Esophagus muscularis mucosa (tissue), 4 donors: ENCODE data around the gene AGTRAP. TPM values are rescaled to one million over a fixed set of nuclear protein-coding genes. Genes with fewer than 3 reads are reported as not detected.

Experiments
- DNase-seq: peaks from one replicate; pipeline ENCODE4 v3.0.0-alpha.2; 2017; ENCODE audit errors: extremely low spot score
- H3K27ac ChIP-seq, 4 donors: fragments of 200-600 bp; sonication (generic); replicated peaks in 1 of 4; 1 replicate in 3 of 4; 2 replicates in 1 of 4; pipeline ENCODE4 v1.5.1; 2016 to 2019; ENCODE audit warnings: mild to moderate bottlenecking in 1 of 4
- H3K27me3 ChIP-seq, 4 donors: fragments of 200-600 bp; sonication (generic); one replicate each; pipeline versions ENCODE4 v1.5.1 to v1.6.0; 2016 to 2019
- H3K36me3 ChIP-seq, 4 donors: fragments of 200-600 bp; sonication (generic); one replicate each; pipeline ENCODE4 v1.5.1; 2016 to 2019
- H3K4me1 ChIP-seq, 4 donors: fragments of 200-600 bp; sonication (generic); one replicate each; pipeline ENCODE4 v1.5.1; 2016 to 2019
- H3K4me3 ChIP-seq, 4 donors: fragments of 200-600 bp; sonication (generic); 1 replicate in 2 of 4; 2 replicates in 2 of 4; pipeline ENCODE4 v1.5.1; 2016 to 2019; ENCODE audit warnings: mild to moderate bottlenecking in 4 of 4, moderate library complexity in 1 of 4
- H3K9me3 ChIP-seq, 4 donors: fragments of 200-600 bp; sonication (generic); 1 replicate in 3 of 4; 2 replicates in 1 of 4; pipeline ENCODE4 v1.5.1; 2016 to 2019
- EP300 ChIP-seq: sonication (generic); formaldehyde crosslinking; IDR thresholded peaks from one replicate; pipeline ENCODE4 v1.6.1; 2017; ENCODE audit warnings: antibody characterized with exemption
- POLR2A ChIP-seq: fragments of 450-650 bp; IDR thresholded peaks from one replicate; pipeline ENCODE4 v1.6.1; 2017; ENCODE audit warnings: antibody characterized with exemption, moderate library complexity, mild to moderate bottlenecking, low read depth
- POLR2AphosphoS5 ChIP-seq, 2 donors: sonication (generic); formaldehyde crosslinking; IDR thresholded peaks; one replicate each; pipeline ENCODE4 v1.6.1; 2017; ENCODE audit warnings: antibody characterized with exemption in 2 of 2
- WGBS: methylation state at CpG from one replicate; pipeline ENCODE4 v1.1.5; 2018; 5-methylcytosine and 5-hydroxymethylcytosine counted together
- intact Hi-C: fragments of 100-400 bp; cut with DNase I; formaldehyde crosslinking; loops from one replicate; pipeline ENCODE4 v1.15.1; 2023
- total RNA-seq, 4 donors: library from RNA; depleted of rRNA; stranded (reverse); fragments of >200 nt; gene quantifications; one replicate each; pipeline versions ENCODE4 v1.1.0 to v1.2.1, GENCODE V29; 2016
- TF ChIP-seq, protein P1 (sequence below), 3 experiments: fragments of 200-600 bp in 2 of 3; fragments of 450-650 bp in 1 of 3; sonication (generic) in 2 of 3; IDR thresholded peaks; one replicate each; pipeline ENCODE4 v1.5.1; 2017 to 2019; ENCODE audit warnings: antibody characterized with exemption in 3 of 3, mild to moderate bottlenecking in 2 of 3, moderate library complexity in 1 of 3

The AGTRAP gene
- total RNA-seq, 4 donors from 2014 or later, result 31.6 to 73.4 (median 45.6) TPM

GRCh38 chr1:11780380-11781147, 44.6 kb downstream of the AGTRAP start:
- H3K4me3 ChIP-seq, result no peak overlapping the region
- DNase-seq, result no peak
- no peaks in the 10 kb centered on the region for H3K9me3 ChIP-seq
- H3K36me3 ChIP-seq, result no peaks in the 10 kb centered on the region
- H3K27ac ChIP-seq, result no peak overlapping the region
- no peaks in the 10 kb centered on the region for H3K27me3 ChIP-seq
- 83% methylated on average over 10 of the region's 10 CpGs for WGBS
- TF ChIP-seq EP300 (no peak), POLR2AphosphoS5 (IDR thresholded peaks at IDR 0.05) (no peak), POLR2A (no peak)
- TF ChIP-seq, protein P1, sequence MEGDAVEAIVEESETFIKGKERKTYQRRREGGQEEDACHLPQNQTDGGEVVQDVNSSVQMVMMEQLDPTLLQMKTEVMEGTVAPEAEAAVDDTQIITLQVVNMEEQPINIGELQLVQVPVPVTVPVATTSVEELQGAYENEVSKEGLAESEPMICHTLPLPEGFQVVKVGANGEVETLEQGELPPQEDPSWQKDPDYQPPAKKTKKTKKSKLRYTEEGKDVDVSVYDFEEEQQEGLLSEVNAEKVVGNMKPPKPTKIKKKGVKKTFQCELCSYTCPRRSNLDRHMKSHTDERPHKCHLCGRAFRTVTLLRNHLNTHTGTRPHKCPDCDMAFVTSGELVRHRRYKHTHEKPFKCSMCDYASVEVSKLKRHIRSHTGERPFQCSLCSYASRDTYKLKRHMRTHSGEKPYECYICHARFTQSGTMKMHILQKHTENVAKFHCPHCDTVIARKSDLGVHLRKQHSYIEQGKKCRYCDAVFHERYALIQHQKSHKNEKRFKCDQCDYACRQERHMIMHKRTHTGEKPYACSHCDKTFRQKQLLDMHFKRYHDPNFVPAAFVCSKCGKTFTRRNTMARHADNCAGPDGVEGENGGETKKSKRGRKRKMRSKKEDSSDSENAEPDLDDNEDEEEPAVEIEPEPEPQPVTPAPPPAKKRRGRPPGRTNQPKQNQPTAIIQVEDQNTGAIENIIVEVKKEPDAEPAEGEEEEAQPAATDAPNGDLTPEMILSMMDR (IDR thresholded peaks at IDR 0.05), result no peak
- intact Hi-C loops, result no loop called here
- H3K4me1 ChIP-seq, result peaks cover 11 to 15% (median 13%) of the 10 kb centered on the region in 4 donors

GRCh38 chr1:11781297-11781696, 45.4 kb downstream of the AGTRAP start:
- 83% methylated on average over 12 of the region's 12 CpGs for WGBS
- Histone ChIP-seq H3K4me1 (peaks cover 15 to 21% (median 20%) of the 10 kb centered on the region in 4 donors), H3K36me3 (no peaks in the 10 kb centered on the region), H3K9me3 (no peaks in the 10 kb centered on the region), H3K27me3 (no peaks in the 10 kb centered on the region), H3K4me3 (no peak overlapping the region), H3K27ac (no peak overlapping the region)
- no peak for TF ChIP-seq EP300
- TF ChIP-seq POLR2A, result no peak
- TF ChIP-seq, protein P1 (IDR thresholded peaks at IDR 0.05), result no peak
- TF ChIP-seq POLR2AphosphoS5 (IDR thresholded peaks at IDR 0.05), result no peak
- no peak for DNase-seq
- intact Hi-C loops, result no loop called here

- H3K27me3 ChIP-seq, result no peaks in the 10 kb centered on the region
- H3K4me3 ChIP-seq, result no peak overlapping the region
- no peak overlapping the region for H3K27ac ChIP-seq
- TF ChIP-seq, protein P1 (IDR thresholded peaks at IDR 0.05), result no peak
- TF ChIP-seq POLR2A (no peak), EP300 (no peak), POLR2AphosphoS5 (IDR thresholded peaks at IDR 0.05) (no peak)
- peaks cover 23 to 31% (median 29%) of the 10 kb centered on the region in 4 donors for H3K4me1 ChIP-seq
- no peak for DNase-seq
- WGBS, result 86% methylated on average over 4 of the region's 6 CpGs
- H3K36me3 ChIP-seq, result no peaks in the 10 kb centered on the region
- no peaks in the 10 kb centered on the region for H3K9me3 ChIP-seq
- intact Hi-C loops, result no loop called here
Observed at GRCh38 chr1:11782127-11782708, 46.3 kb downstream of the AGTRAP start.

DNA sequence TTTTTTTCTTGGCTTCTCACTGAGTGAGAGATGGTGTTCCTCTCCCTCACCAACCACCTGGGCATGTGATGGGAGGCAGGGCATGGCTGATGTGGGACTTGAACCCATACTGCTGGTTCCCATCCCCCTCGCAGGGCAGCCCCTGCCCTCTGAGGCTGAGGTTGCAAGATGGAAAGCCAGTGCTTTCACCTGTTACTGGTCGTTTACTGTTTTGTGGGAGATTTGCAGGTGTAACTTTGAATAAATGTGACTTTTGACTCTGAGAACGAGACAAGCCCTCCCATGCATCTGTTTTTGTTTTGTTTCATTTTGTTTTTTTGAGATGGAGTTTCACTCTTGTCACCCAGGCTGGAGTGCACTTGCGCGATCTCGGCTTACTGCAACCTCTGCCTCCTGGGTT, 47.6 kb downstream of the AGTRAP start:
- intact Hi-C loops, result no loop called here
- Histone ChIP-seq H3K36me3 (no peaks in the 10 kb centered on the region), H3K27ac (no peak overlapping the region), H3K4me3 (no peak overlapping the region), H3K4me1 (peaks cover 36 to 44% (median 42%) of the 10 kb centered on the region in 4 donors), H3K9me3 (no peaks in the 10 kb centered on the region), H3K27me3 (no peaks in the 10 kb centered on the region)
- no peak for TF ChIP-seq POLR2A
- no peak for TF ChIP-seq POLR2AphosphoS5 (IDR thresholded peaks at IDR 0.05)
- no peak for DNase-seq
- WGBS, result 90% methylated on average over 6 of the region's 6 CpGs

DNA sequence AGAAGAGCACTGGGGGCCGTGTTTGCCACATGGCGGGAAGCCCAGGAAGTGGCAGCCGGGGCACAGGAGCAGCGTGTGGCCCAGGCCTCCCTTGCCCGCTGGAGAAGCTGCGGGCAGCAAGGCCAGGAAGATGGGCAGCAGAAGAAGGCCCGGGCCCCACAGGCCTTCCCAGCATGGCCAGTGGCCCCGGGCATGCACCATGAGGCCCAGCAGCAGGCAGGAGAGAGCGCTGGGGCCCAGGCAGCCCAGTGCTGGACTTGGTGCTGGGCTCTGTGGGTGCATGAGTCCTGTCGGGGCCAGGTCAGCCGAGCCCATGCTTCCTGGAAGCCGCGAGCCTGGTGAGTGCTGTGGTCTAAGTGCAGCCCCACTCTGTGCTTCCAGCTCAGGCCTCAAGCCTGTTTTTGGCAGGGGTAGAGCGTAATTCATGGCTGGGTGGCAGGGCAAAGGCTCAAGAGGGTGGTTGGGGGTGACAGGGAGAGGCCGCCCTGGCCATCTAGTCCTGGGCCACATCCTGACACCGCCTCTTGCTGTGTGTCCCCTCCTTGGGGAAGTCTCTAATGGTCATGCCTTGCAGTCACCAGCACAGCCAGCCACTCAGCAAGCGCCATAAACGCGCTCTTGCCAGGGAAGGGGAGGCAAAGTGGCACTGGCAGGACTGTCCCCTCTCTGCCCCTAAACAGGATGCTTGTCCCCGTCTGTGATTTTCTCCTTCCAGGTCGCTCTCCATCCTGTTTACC, 48.5 kb downstream of the AGTRAP start:
- peak overlapping the region; percentile 47 to 57 (median 48) for H3K27ac ChIP-seq
- intact Hi-C loops, result no loop called here
- H3K36me3 ChIP-seq, result peaks cover 0 to 1% (median 0%) of the 10 kb centered on the region in 4 donors
- WGBS, result 74% methylated on average over 19 of the region's 21 CpGs
- H3K4me3 ChIP-seq, result peak overlapping the region; percentile 34 to 52 (median 40)
- no peak for DNase-seq
- no peaks in the 10 kb centered on the region for H3K9me3 ChIP-seq
- H3K27me3 ChIP-seq, result no peaks in the 10 kb centered on the region
- H3K4me1 ChIP-seq, result peaks cover 45 to 53% (median 51%) of the 10 kb centered on the region in 4 donors
- TF ChIP-seq POLR2A, result no peak
- TF ChIP-seq, protein P1 (IDR thresholded peaks at IDR 0.05), result no peak
- TF ChIP-seq EP300, result no peak
- no peak for TF ChIP-seq POLR2AphosphoS5 (IDR thresholded peaks at IDR 0.05)
